WTC11 (cell line): ENCODE results near the gene PPFIBP1.

Experiments used
- ATF2 ChIP-seq: sonication (generic); formaldehyde crosslinking; IDR thresholded peaks from 2 replicates; pipeline ENCODE4 v1.8.1; 2022; ENCODE audit warnings: low read depth, missing genetic modification reagents, borderline replicate concordance
- ETV6 ChIP-seq: sonication (generic); formaldehyde crosslinking; IDR thresholded peaks from 2 replicates; pipeline ENCODE4 v1.8.1; 2022; ENCODE audit warnings: mild to moderate bottlenecking, missing genetic modification reagents
- FOXK1 ChIP-seq: sonication (generic); formaldehyde crosslinking; IDR thresholded peaks from 2 replicates; pipeline ENCODE4 v1.8.0; 2022; ENCODE audit warnings: mild to moderate bottlenecking, moderate library complexity, missing genetic modification reagents
- NR1H2 ChIP-seq: sonication (generic); formaldehyde crosslinking; IDR thresholded peaks from 2 replicates; pipeline ENCODE4 v1.9.0; 2021; ENCODE audit warnings: mild to moderate bottlenecking, moderate library complexity, missing genetic modification reagents
- TEAD4 ChIP-seq: sonication (generic); formaldehyde crosslinking; IDR thresholded peaks from 2 replicates; pipeline ENCODE4 v1.8.0; 2022; ENCODE audit warnings: mild to moderate bottlenecking, missing genetic modification reagents
- ZNF232 ChIP-seq: sonication (generic); formaldehyde crosslinking; IDR thresholded peaks from 2 replicates; pipeline ENCODE4 v1.8.0; 2022; ENCODE audit warnings: mild to moderate bottlenecking, missing genetic modification reagents
- ZNF425 ChIP-seq: fragments of 250-450 bp; sonication (Bioruptor Pico); conservative IDR thresholded peaks from 2 replicates; pipeline ENCODE4 v1.9.0; 2021; ENCODE audit warnings: mild to moderate bottlenecking
- TF ChIP-seq, protein P1 (sequence below): fragments of 200-600 bp; IDR thresholded peaks from 2 replicates; pipeline ENCODE4 v1.8.0; 2022; ENCODE audit warnings: antibody characterized with exemption
- TF ChIP-seq, protein P2 (sequence below): sonication (generic); formaldehyde crosslinking; IDR thresholded peaks from 2 replicates; pipeline ENCODE4 v1.8.1; 2023; ENCODE audit warnings: mild to moderate bottlenecking, missing genetic modification reagents, borderline replicate concordance

DNA sequence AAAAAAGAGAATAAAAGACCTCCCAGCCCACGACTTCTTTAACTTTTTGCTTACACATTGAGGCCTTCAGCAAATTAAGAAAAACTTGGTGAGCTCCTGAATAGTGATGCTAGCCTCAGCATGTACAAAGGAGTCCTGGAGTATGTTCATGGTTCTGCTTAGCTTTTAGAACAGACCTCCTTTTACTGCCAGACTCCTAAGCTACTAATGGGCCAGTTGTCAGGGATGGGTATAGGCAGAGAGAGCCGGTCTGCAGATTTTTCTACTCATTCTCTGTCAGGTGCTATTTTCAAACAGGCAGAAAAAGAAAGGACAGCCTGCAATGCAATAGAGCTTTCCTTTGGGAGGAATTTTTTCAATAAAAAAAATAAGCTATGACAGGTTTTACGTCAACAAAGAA is 90.4 kb downstream of the PPFIBP1 start:
- TF ChIP-seq, protein P1, sequence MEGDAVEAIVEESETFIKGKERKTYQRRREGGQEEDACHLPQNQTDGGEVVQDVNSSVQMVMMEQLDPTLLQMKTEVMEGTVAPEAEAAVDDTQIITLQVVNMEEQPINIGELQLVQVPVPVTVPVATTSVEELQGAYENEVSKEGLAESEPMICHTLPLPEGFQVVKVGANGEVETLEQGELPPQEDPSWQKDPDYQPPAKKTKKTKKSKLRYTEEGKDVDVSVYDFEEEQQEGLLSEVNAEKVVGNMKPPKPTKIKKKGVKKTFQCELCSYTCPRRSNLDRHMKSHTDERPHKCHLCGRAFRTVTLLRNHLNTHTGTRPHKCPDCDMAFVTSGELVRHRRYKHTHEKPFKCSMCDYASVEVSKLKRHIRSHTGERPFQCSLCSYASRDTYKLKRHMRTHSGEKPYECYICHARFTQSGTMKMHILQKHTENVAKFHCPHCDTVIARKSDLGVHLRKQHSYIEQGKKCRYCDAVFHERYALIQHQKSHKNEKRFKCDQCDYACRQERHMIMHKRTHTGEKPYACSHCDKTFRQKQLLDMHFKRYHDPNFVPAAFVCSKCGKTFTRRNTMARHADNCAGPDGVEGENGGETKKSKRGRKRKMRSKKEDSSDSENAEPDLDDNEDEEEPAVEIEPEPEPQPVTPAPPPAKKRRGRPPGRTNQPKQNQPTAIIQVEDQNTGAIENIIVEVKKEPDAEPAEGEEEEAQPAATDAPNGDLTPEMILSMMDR: no peak
- TF ChIP-seq ZNF232 (CRISPR knock-in tag) (no peak), FOXK1 (CRISPR knock-in tag) (no peak), ETV6 (CRISPR knock-in tag) (no peak), ATF2 (CRISPR knock-in tag) (no peak), ZNF425 (CRISPR knock-in tag) (no peak), TEAD4 (CRISPR knock-in tag) (no peak), NR1H2 (CRISPR knock-in tag) (no peak)
- TF ChIP-seq, protein P2, sequence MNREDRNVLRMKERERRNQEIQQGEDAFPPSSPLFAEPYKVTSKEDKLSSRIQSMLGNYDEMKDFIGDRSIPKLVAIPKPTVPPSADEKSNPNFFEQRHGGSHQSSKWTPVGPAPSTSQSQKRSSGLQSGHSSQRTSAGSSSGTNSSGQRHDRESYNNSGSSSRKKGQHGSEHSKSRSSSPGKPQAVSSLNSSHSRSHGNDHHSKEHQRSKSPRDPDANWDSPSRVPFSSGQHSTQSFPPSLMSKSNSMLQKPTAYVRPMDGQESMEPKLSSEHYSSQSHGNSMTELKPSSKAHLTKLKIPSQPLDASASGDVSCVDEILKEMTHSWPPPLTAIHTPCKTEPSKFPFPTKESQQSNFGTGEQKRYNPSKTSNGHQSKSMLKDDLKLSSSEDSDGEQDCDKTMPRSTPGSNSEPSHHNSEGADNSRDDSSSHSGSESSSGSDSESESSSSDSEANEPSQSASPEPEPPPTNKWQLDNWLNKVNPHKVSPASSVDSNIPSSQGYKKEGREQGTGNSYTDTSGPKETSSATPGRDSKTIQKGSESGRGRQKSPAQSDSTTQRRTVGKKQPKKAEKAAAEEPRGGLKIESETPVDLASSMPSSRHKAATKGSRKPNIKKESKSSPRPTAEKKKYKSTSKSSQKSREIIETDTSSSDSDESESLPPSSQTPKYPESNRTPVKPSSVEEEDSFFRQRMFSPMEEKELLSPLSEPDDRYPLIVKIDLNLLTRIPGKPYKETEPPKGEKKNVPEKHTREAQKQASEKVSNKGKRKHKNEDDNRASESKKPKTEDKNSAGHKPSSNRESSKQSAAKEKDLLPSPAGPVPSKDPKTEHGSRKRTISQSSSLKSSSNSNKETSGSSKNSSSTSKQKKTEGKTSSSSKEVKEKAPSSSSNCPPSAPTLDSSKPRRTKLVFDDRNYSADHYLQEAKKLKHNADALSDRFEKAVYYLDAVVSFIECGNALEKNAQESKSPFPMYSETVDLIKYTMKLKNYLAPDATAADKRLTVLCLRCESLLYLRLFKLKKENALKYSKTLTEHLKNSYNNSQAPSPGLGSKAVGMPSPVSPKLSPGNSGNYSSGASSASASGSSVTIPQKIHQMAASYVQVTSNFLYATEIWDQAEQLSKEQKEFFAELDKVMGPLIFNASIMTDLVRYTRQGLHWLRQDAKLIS (CRISPR knock-in tag): no peak
